HG03103 (cell line): ENCODE measurements around the gene RTKN.

Experiments
- ATAC-seq: cut with Tn5 transposase; IDR thresholded peaks from one replicate; pipeline ENCODE4 v1.9.1; 2021; ENCODE audit warnings: low read depth; ENCODE audit not compliant: unreplicated experiment

The RTKN gene

DNA sequence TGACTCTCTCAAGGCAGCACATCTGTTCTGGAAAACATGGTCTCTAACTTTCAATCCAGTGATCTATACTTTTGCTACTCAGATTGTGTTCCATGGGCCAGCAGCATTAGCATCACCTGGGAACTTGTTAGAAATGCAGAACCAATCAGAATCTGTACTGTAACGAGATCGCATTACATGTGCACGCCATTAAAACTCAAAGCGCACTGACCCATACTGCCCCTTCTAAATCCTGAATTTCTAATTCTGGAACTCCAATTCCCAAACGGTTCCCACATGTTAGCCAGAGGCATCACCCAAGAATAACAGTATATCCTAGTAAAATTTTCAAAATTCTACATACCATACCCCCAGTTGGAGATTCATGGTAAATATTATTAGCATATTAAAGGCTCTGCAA is 51.1 kb downstream of the RTKN start:
- no peak for ATAC-seq

GRCh38 chr2:74387346-74387745 is 54.4 kb downstream of the RTKN start:
- no peak for ATAC-seq

DNA sequence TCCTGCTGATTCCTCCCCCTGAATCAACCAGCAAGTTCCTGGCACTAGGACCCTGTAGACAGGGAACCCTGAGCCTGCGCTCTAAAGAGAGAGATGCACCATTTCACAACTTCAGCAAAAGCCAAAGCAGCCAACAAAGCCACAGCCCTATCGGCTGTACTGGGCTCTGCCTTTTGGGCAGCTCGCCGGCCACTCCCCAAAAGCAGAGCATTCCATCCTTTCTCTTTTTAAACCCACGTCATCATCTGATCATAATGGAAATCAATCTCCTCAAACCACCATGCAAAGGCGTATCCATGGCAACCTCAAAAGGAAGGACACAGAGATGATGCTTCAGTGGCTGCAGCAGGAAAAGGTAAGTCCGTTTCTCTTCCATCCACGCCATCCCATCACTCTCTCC is 56.3 kb downstream of the RTKN start:
- no peak for ATAC-seq

- no peak for ATAC-seq
Measured at GRCh38 chr2:74384051-74384450, 57.7 kb downstream of the RTKN start.

- no peak for ATAC-seq
Measured at GRCh38 chr2:74383254-74383653, 58.5 kb downstream of the RTKN start.

DNA sequence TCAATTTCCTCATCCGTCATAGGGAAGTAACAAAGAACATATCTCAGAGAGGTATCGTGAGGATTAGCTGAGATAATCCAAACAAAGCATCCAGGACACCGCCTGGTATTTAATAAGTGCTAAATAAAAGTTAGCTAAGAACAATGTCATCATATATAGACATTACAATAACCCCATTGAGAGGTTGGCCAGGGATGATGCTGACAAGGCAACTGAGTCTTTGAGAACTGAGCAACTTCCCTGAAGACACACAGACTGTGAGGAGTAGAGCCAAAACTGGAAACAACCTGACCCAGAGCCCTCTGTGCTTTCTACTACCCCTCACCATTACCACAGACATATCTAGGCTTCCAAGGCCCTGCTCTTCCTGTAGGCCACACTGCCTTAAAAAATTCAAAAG is 60.0 kb downstream of the RTKN start:
- ATAC-seq, result no peak

DNA sequence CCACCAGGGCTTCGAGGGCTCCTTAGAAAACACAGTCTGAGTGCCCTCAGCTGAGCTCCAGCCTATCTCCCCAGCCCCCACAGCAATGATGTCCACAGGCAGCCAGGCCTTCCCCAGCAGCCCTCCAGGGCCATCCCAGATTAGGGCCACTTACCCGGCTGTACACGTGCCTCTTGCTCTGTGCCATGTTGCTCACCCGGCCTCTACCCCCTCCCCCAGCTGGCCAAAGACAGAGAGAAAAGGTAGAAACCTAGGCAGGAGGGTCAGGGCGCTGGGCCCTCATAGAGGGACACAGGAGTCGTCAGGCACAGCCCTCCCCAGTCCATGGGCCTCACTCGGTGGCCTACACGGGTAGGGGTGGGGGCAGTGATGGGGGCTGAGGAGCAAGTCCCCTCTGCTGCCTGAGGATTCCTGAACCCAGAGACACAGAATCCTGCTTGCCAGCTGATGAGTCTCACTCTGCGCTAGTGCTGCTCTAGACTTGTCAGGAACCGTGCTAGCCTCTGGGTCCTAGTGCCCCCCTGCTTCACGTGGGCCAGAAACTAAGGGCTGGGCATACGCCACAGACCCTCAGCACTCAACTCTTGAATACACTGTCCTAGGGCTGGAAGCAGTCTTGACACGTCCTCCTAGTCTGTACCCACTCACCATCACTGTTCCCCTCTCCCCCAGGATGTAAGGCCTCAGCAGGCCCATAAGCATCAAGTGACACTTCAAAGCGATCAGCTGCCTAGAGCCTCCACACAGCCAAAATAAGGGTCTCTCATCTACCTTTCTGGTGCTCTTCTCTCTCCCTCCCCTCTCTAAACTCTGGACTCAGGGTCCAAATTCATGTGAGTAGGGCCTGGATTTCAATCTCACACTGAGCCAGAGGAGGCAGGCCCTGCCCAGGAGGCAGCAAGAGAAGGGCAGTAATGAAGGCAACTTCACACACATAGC is 61.6 kb downstream of the RTKN start, which contains the start of gene DCTN1:
DCTN1 (minus strand) TSS at position 461 of the 939 bp plus-strand sequence; CDS start at position 187, 274 bp downstream.
- ATAC-seq, result no peak

- no peak for ATAC-seq
Measured at GRCh38 chr2:74378007-74378406, 63.7 kb downstream of the RTKN start.

GRCh38 chr2:74375838-74376237 is 65.9 kb downstream of the RTKN start:
- no peak for ATAC-seq
